Prostate gland (tissue), 2 donors: ENCODE results near the gene SOX30. TPM values are rescaled to one million over a fixed set of nuclear protein-coding genes. Genes with fewer than 3 reads are reported as not detected.

Experiments
- DNase-seq: peaks from one replicate; pipeline ENCODE4 v3.0.0-alpha.2; 2019; ENCODE audit warnings: low spot score
- H3K27ac ChIP-seq, 2 donors: fragments of 200-600 bp; sonication (generic); 2 replicates each; pipeline ENCODE4 v1.5.1; 2017 to 2019
- H3K27me3 ChIP-seq: fragments of 200-600 bp; sonication (generic); replicated peaks from 2 replicates; pipeline ENCODE4 v1.5.1; 2019; ENCODE audit not compliant: insufficient read depth
- H3K36me3 ChIP-seq, 2 donors: fragments of 200-600 bp; sonication (generic); 1 replicate in 1 of 2; 2 replicates in 1 of 2; pipeline versions ENCODE4 v1.5.1 to v1.8.1; 2017 to 2019
- H3K4me1 ChIP-seq: fragments of 200-600 bp; sonication (generic); replicated peaks from 2 replicates; pipeline ENCODE4 v1.5.1; 2019
- H3K4me3 ChIP-seq, 2 donors: fragments of 200-600 bp; sonication (generic); 2 replicates each; pipeline ENCODE4 v1.5.1; 2017 to 2019
- H3K9me3 ChIP-seq: fragments of 200-600 bp; sonication (generic); 2 replicates; pipeline ENCODE4 v1.5.1; 2017
- POLR2A ChIP-seq: fragments of 450-650 bp; IDR thresholded peaks from one replicate; pipeline ENCODE4 v1.6.1; 2016; ENCODE audit warnings: antibody characterized with exemption, mild to moderate bottlenecking
- POLR2AphosphoS5 ChIP-seq: sonication (generic); formaldehyde crosslinking; IDR thresholded peaks from one replicate; pipeline ENCODE4 v1.6.1; 2017; ENCODE audit warnings: antibody characterized with exemption
- WGBS: methylation state at CpG from one replicate; pipeline ENCODE4 v1.1.5; 2018; 5-methylcytosine and 5-hydroxymethylcytosine counted together
- intact Hi-C: fragments of 100-400 bp; cut with DNase I; formaldehyde crosslinking; loops from one replicate; pipeline ENCODE4 v1.14.2; 2022
- total RNA-seq, 2 donors: library from RNA; depleted of rRNA; stranded (reverse); fragments of >200 nt; gene quantifications; one replicate each; pipeline ENCODE4 v1.1.0, GENCODE V29; 2016
- TF ChIP-seq, protein P1 (sequence below), 4 experiments: fragments of 200-600 bp in 2 of 4; fragments of 450-650 bp in 2 of 4; sonication (generic) in 2 of 4; IDR thresholded peaks; 1 replicate in 3 of 4; 2 replicates in 1 of 4; pipeline ENCODE4 v1.5.1; 2016 to 2019; ENCODE audit warnings: antibody characterized with exemption in 4 of 4, mild to moderate bottlenecking in 2 of 4, moderate library complexity in 2 of 4

The SOX30 gene
- total RNA-seq, 2 donors from 2014 or later: 14.4 TPM; not detected in 1

DNA sequence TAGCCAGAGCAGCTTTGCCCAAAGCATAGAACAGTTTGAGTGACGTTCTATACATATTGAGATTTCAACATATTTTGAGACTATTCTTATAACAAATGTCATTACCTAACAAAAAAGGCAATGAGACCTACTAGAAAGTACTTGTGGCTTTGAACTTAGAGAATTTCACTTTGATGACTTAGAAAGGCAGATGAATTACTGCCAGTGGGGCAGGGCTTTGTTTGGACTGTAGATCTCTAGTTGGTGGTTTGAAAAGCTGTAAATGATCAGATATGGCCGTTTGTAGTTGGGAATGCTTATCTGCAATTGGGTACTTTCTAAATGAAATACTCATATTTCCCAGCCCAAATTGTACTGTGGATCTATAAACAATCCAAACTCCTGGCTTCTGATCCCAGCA is 28.1 kb downstream of the SOX30 start:
- no peak for TF ChIP-seq POLR2A
- no peak for TF ChIP-seq POLR2AphosphoS5
- TF ChIP-seq, protein P1, sequence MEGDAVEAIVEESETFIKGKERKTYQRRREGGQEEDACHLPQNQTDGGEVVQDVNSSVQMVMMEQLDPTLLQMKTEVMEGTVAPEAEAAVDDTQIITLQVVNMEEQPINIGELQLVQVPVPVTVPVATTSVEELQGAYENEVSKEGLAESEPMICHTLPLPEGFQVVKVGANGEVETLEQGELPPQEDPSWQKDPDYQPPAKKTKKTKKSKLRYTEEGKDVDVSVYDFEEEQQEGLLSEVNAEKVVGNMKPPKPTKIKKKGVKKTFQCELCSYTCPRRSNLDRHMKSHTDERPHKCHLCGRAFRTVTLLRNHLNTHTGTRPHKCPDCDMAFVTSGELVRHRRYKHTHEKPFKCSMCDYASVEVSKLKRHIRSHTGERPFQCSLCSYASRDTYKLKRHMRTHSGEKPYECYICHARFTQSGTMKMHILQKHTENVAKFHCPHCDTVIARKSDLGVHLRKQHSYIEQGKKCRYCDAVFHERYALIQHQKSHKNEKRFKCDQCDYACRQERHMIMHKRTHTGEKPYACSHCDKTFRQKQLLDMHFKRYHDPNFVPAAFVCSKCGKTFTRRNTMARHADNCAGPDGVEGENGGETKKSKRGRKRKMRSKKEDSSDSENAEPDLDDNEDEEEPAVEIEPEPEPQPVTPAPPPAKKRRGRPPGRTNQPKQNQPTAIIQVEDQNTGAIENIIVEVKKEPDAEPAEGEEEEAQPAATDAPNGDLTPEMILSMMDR (IDR thresholded peaks at IDR 0.05): no peak
- H3K4me1 ChIP-seq: no peaks in the 10 kb centered on the region
- H3K36me3 ChIP-seq: no peaks in the 10 kb centered on the region
- intact Hi-C loops: no loop called here
- H3K27me3 ChIP-seq: no peaks in the 10 kb centered on the region
- H3K9me3 ChIP-seq: no peaks in the 10 kb centered on the region
- WGBS: 22% methylated on average over 2 of the region's 2 CpGs
- no peak overlapping the region for H3K4me3 ChIP-seq
- DNase-seq: no peak
- H3K27ac ChIP-seq: no peak overlapping the region

DNA sequence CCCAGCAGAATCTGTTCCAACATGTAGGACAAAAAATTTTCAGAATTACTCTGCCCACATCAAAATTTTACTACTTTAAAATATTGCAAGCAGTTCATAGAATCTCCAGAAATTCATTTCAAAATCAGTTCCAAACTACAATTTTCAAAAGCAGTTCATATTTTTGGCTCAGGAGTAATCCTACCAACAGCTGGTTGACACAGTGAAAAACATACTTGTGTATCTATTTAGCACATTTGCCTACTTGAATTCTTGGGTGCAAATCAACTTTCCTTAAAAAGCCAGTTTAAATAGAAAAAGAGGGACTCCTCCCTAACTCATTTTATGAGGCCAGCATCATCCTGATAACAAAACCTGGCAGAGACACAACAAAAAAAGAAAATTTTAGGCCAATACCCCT is 31.5 kb downstream of the SOX30 start:
- Histone ChIP-seq H3K36me3 (no peaks in the 10 kb centered on the region), H3K4me3 (no peak overlapping the region), H3K9me3 (no peaks in the 10 kb centered on the region), H3K27ac (no peak overlapping the region), H3K4me1 (no peaks in the 10 kb centered on the region), H3K27me3 (no peaks in the 10 kb centered on the region)
- no peak for TF ChIP-seq POLR2AphosphoS5
- TF ChIP-seq, protein P1 (IDR thresholded peaks at IDR 0.05): no peak
- TF ChIP-seq POLR2A: no peak
- intact Hi-C loops: no loop called here
- no peak for DNase-seq

DNA sequence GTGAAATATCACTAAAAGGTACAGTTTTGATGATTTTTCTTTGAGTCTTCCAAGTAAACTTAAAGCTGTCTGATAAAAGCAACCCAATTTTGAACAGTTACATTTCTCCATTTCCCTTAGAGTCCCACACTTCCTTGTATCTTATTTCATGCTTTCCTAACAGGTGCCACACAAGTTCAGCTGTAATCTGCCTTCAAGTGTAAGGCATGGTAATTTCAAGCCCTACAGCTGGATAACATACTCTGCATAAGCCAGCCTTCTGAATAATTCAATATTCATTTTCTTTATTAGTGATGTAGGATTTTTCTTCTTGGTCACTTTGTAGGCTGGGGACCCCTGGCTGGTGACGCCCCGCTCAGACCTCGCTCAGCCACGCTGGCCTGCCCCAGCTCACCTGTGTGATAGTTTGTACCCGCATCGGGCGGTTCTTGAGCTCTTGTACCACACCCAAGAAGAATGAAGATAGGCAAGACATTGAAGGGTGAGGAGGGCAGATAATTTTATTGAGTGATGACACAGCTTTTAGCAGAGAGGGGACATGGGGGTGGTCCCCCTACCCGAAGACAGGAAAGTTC is 34.0 kb downstream of the SOX30 start:
- H3K27ac ChIP-seq: no peak overlapping the region
- intact Hi-C loops: no loop called here
- no peaks in the 10 kb centered on the region for H3K4me1 ChIP-seq
- H3K9me3 ChIP-seq: no peaks in the 10 kb centered on the region
- H3K4me3 ChIP-seq: no peak overlapping the region
- no peaks in the 10 kb centered on the region for H3K27me3 ChIP-seq
- WGBS: 95% methylated on average over 8 of the region's 8 CpGs
- TF ChIP-seq POLR2AphosphoS5 (no peak), POLR2A (no peak)
- TF ChIP-seq, protein P1 (IDR thresholded peaks at IDR 0.05): no peak
- DNase-seq: no peak
- no peaks in the 10 kb centered on the region for H3K36me3 ChIP-seq

DNA sequence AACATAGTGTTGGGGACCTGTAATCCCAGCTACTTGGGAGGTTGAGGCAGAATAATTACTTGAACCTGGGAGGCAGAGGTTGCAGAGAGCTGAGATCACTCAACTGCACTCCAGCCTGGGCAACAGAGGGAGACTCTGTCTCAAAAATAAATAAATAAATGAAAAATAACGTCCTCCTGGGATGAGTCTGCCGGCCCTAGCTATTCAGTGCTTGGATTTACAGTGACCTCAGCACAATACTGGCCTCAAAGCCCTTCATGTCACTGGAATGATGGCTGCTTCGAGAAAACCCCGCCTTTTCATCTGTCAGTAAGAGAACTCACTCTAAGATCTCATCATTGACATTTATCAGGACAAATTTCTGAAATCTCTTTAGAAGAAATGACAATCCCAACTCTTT is 35.5 kb downstream of the SOX30 start:
- Histone ChIP-seq H3K9me3 (no peaks in the 10 kb centered on the region), H3K4me3 (no peak overlapping the region), H3K27me3 (no peaks in the 10 kb centered on the region), H3K36me3 (no peaks in the 10 kb centered on the region), H3K27ac (no peak overlapping the region), H3K4me1 (no peaks in the 10 kb centered on the region)
- intact Hi-C loops: no loop called here
- no peak for DNase-seq
- WGBS: 86% methylated on average over 4 of the region's 4 CpGs
- TF ChIP-seq POLR2AphosphoS5 (no peak), POLR2A (no peak)

DNA sequence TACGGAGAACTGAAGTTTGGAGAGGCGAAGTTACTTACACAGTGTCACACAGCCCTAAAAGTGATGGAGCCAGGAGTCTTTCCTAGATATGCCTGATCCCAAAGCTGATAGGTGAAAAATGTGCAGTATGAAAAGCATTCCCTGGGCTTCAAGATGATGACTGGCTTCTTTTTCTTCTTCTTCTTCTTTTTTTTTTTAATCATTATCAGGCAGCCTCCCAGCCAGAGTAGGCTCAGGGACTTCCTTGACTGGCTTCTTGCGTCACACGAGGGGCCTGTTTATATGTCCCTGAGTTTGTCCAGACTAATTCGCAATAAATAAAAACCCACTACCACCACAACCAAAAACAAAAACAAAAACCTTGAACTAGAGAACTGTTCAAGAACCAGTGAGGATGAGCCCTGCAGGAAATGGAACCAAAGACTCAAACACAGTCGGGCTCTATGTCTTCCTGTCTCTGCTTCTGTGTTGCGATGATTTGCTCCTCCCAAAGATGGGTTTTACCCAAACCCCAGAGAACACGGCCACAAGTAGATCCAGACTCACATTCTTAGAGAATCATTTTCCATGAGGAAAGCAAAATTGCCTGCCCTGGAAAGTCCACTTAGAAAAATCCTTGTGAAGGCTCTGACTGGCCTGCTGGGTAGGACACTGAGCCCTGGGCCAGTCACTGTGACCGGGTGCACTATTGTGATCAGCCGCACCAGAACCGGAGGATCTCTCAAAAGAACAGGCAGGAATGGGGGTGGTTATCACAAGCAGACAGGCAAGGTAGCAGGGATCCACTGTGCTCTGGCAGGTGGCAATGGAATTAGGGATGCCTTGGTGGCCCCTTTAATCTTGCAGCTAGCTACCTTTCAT is 38.6 kb downstream of the SOX30 start:
- H3K9me3 ChIP-seq: no peaks in the 10 kb centered on the region
- no peak for DNase-seq
- no peaks in the 10 kb centered on the region for H3K27me3 ChIP-seq
- 90% methylated on average over 11 of the region's 11 CpGs for WGBS
- H3K4me3 ChIP-seq: no peak overlapping the region
- H3K4me1 ChIP-seq: no peaks in the 10 kb centered on the region
- H3K36me3 ChIP-seq: no peaks in the 10 kb centered on the region
- TF ChIP-seq, protein P1 (IDR thresholded peaks at IDR 0.05): no peak
- TF ChIP-seq POLR2AphosphoS5: no peak
- no peak for TF ChIP-seq POLR2A
- no peak overlapping the region for H3K27ac ChIP-seq
- intact Hi-C loops: no loop called here
